NT2/D1 (cell line): ENCODE measurements around the gene GALNT12.

Experiments
- SUZ12 ChIP-seq: IDR thresholded peaks from 2 replicates; pipeline ENCODE4 v1.6.1; 2011; ENCODE audit not compliant: insufficient read length, insufficient read depth; ENCODE audit errors: extremely low read depth
- YY1 ChIP-seq: IDR thresholded peaks from 2 replicates; pipeline ENCODE4 v1.6.1; 2011; ENCODE audit not compliant: insufficient read length, insufficient read depth
- ZNF274 ChIP-seq: IDR thresholded peaks from 2 replicates; pipeline ENCODE4 v1.6.1; 2011; ENCODE audit warnings: mild to moderate bottlenecking, low read depth, low read length

DNA sequence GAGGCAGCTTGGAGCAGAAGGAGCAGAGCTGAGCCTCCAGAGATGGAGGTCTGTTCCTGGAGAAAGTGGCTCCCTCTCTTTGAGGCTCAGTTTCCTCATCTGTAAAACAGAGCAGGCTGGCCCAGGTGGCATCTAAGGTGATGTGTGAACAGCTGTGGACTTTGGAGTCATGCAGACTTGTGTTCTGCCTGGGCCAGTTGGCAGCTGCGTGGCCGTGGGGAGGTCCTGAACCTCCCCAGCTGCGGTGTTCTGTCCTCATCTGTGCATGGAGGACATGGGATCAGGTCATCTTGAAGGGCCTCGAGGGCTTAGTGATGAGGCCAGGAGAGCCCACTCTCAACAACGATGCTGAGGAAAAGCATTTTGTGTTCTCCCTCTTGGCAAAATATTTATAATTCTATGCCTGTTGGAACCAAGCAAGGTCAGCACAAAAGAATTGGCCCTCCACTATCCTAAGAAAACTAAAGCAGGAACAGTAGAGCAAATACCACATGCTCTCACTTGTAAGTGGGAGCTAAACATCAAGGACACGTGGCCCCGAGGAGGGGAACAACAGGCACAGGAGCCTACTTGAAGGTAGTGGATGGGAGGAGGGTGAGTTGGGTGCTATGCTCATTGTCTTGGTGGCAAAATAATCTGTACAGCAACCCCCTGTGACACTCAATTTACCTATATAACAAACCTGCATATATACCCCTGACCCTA is 73.0 kb downstream of the GALNT12 start:
- TF ChIP-seq YY1 (no peak), ZNF274 (no peak), SUZ12 (no peak)
